ENCODE measurements around the gene LINC00305.

DNA sequence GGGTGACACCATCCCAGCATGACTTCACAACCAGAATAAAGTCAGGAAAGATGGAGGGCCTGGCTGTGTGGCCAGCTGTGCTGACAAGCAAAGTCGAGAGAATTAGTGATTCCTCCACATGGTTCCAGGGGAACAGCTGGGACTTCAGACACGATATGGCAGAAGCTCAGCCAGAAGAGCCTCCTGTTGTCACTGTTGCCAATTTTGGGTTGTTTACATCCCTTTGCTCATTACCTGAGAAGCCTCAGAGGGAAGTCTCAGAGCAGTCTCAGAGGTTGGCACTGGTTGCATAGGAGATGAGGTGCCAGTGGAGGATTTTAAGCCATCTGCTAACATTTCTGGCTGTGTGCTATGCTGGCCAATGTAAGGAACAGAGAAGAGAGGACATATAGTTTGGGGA, 16.0 kb downstream of the LINC00305 start:
- TF ChIP-seq, protein P1, sequence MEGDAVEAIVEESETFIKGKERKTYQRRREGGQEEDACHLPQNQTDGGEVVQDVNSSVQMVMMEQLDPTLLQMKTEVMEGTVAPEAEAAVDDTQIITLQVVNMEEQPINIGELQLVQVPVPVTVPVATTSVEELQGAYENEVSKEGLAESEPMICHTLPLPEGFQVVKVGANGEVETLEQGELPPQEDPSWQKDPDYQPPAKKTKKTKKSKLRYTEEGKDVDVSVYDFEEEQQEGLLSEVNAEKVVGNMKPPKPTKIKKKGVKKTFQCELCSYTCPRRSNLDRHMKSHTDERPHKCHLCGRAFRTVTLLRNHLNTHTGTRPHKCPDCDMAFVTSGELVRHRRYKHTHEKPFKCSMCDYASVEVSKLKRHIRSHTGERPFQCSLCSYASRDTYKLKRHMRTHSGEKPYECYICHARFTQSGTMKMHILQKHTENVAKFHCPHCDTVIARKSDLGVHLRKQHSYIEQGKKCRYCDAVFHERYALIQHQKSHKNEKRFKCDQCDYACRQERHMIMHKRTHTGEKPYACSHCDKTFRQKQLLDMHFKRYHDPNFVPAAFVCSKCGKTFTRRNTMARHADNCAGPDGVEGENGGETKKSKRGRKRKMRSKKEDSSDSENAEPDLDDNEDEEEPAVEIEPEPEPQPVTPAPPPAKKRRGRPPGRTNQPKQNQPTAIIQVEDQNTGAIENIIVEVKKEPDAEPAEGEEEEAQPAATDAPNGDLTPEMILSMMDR (conservative IDR thresholded peaks at IDR 0.05; ENCODE audit: low read length): no peak
- TF ChIP-seq EZH2phosphoT487 (IDR thresholded peaks at IDR 0.05; ENCODE audit: borderline replicate concordance, low read depth, low read length): no peak

Data from OCI-LY7 (cell line).